ENCODE results near the gene LRCH2. TPM values are rescaled to one million over a fixed set of nuclear protein-coding genes. Genes with fewer than 3 reads are reported as not detected.
"Not testable (repeated sequence)": the region's sequence is repeated elsewhere in the genome, so short reads cannot be mapped to it uniquely, and the experiment has no call there.

Gene LRCH2
- total RNA-seq, 3 donors from 2014 or later (not counting 1 experiment from before 2014, with no cell fraction given): not detected

- H3K27ac Mint-ChIP-seq: no peak overlapping the region
- H3K36me3 Mint-ChIP-seq: peaks cover 7% of the 10 kb centered on the region
- H3K9me3 Mint-ChIP-seq: peaks cover 0 to 2% of the 10 kb centered on the region in 2 donors
- ATAC-seq (no peak), DNase-seq (no peak)
- no peaks in the 10 kb centered on the region for H3K9me3 ChIP-seq (ENCODE audit: control insufficient read depth, insufficient read depth, low read length)
- no peaks in the 10 kb centered on the region for H3K4me1 ChIP-seq (ENCODE audit: control insufficient read depth, insufficient read depth, low read length)
- no peak overlapping the region for H3K4me3 Mint-ChIP-seq
- H3K36me3 ChIP-seq (ENCODE audit: control insufficient read depth, insufficient read depth, low read length): no peaks in the 10 kb centered on the region
- no peak for TF ChIP-seq CTCF (IDR thresholded peaks at IDR 0.05)
- intact Hi-C loops (cut with micrococcal nuclease): no loop called here
- WGBS (ENCODE audit: insufficient coverage): 17% methylated on average over 2 of the region's 3 CpGs
- no peak overlapping the region for H3K4me3 ChIP-seq (ENCODE audit: low read length)
- H3K27me3 Mint-ChIP-seq (ENCODE audit: low read depth in 2 of 2): peaks cover 0 to 19% of the 10 kb centered on the region in 2 donors
- H3K4me1 Mint-ChIP-seq: peaks cover 0 to 6% of the 10 kb centered on the region in 2 donors
- no peaks in the 10 kb centered on the region for H3K27me3 ChIP-seq (ENCODE audit: control insufficient read depth, insufficient read depth, low read length)
- no peak overlapping the region for H3K27ac ChIP-seq (ENCODE audit: low read length)
Observed at GRCh38 chrX:115214605-115215004, 19.3 kb downstream of the LRCH2 start.

GRCh38 chrX:115214151-115214550, 19.7 kb downstream of the LRCH2 start:
- Mint-ChIP-seq H3K4me1 (peaks cover 0 to 6% of the 10 kb centered on the region in 2 donors), H3K9me3 (peaks cover 0 to 2% of the 10 kb centered on the region in 2 donors), H3K27me3 (ENCODE audit: low read depth in 2 of 2) (peaks cover 0 to 15% of the 10 kb centered on the region in 2 donors), H3K27ac (no peak overlapping the region), H3K36me3 (peaks cover 7% of the 10 kb centered on the region), H3K4me3 (no peak overlapping the region)
- no peaks in the 10 kb centered on the region for H3K9me3 ChIP-seq (ENCODE audit: control insufficient read depth, insufficient read depth, low read length)
- TF ChIP-seq CTCF (IDR thresholded peaks at IDR 0.05): no peak
- intact Hi-C loops (cut with micrococcal nuclease): no loop called here
- no peak overlapping the region for H3K27ac ChIP-seq (ENCODE audit: low read length)
- no peaks in the 10 kb centered on the region for H3K4me1 ChIP-seq (ENCODE audit: control insufficient read depth, insufficient read depth, low read length)
- no peaks in the 10 kb centered on the region for H3K36me3 ChIP-seq (ENCODE audit: control insufficient read depth, insufficient read depth, low read length)
- ATAC-seq (no peak), DNase-seq (no peak)
- WGBS (ENCODE audit: insufficient coverage): 100% methylated on average over 1 of the region's 1 CpG
- no peak overlapping the region for H3K4me3 ChIP-seq (ENCODE audit: low read length)
- H3K27me3 ChIP-seq (ENCODE audit: control insufficient read depth, insufficient read depth, low read length): no peaks in the 10 kb centered on the region

- H3K27me3 ChIP-seq (ENCODE audit: control insufficient read depth, insufficient read depth, low read length); H3K4me3 ChIP-seq (ENCODE audit: low read length); H3K27ac Mint-ChIP-seq; H3K4me1 Mint-ChIP-seq; intact Hi-C loops (cut with micrococcal nuclease); H3K36me3 ChIP-seq (ENCODE audit: control insufficient read depth, insufficient read depth, low read length); DNase-seq; ATAC-seq; H3K9me3 Mint-ChIP-seq; H3K9me3 ChIP-seq (ENCODE audit: control insufficient read depth, insufficient read depth, low read length); H3K27ac ChIP-seq (ENCODE audit: low read length); H3K36me3 Mint-ChIP-seq; H3K4me3 Mint-ChIP-seq; H3K4me1 ChIP-seq (ENCODE audit: control insufficient read depth, insufficient read depth, low read length); H3K27me3 Mint-ChIP-seq (ENCODE audit: low read depth in 2 of 2): not testable (repeated sequence)
Observed at GRCh38 chrX:115209547-115209946, 24.3 kb downstream of the LRCH2 start.

DNA sequence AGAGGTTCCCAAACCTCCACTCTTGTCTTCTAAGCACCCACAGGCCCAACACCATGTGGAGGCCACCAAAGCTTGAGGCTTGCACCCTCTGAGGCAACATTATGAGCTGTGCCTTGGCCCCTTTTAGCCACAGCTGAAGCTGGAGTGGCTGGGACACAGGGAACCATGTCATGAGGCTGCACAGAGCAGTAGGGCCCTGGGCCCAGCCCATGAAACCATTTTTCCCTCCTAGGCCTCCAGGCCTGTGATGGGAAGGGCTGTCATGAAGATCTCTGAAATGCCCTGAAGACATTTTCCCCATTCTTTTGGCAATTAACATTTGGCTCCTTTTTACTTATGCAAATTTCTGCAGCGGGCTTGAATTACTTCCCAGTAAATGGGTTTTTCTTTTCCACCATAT, 29.9 kb downstream of the LRCH2 start:
- no peak for TF ChIP-seq CTCF (IDR thresholded peaks at IDR 0.05)
- H3K27ac Mint-ChIP-seq: no peak overlapping the region
- H3K27me3 Mint-ChIP-seq (ENCODE audit: low read depth in 2 of 2): no peaks in the 10 kb centered on the region
- H3K27me3 ChIP-seq (ENCODE audit: control insufficient read depth, insufficient read depth, low read length): no peaks in the 10 kb centered on the region
- 80% methylated on average over 1 of the region's 1 CpG for WGBS (ENCODE audit: insufficient coverage)
- H3K27ac ChIP-seq (ENCODE audit: low read length): no peak overlapping the region
- H3K9me3 ChIP-seq (ENCODE audit: control insufficient read depth, insufficient read depth, low read length): no peaks in the 10 kb centered on the region
- H3K9me3 Mint-ChIP-seq: peaks cover 8 to 12% of the 10 kb centered on the region in 2 donors
- no peaks in the 10 kb centered on the region for H3K4me1 Mint-ChIP-seq
- no peak for ATAC-seq
- no peaks in the 10 kb centered on the region for H3K4me1 ChIP-seq (ENCODE audit: control insufficient read depth, insufficient read depth, low read length)
- no peak overlapping the region for H3K4me3 Mint-ChIP-seq
- no peak for DNase-seq
- no peaks in the 10 kb centered on the region for H3K36me3 ChIP-seq (ENCODE audit: control insufficient read depth, insufficient read depth, low read length)
- H3K36me3 Mint-ChIP-seq: no peaks in the 10 kb centered on the region
- no peak overlapping the region for H3K4me3 ChIP-seq (ENCODE audit: low read length)
- intact Hi-C loops (cut with micrococcal nuclease): no loop called here
